IPS DF 4.7 (cell line): ENCODE data around the gene SUSD3.

Experiments used
- DNase-seq: peaks from one replicate; pipeline ENCODE4 v3.0.0-alpha.2; 2013; ENCODE audit warnings: low spot score; ENCODE audit errors: extremely low read depth

The SUSD3 gene

GRCh38 chr9:93076101-93076791 lies 17.7 kb downstream of the SUSD3 start:
- DNase-seq: no peak

GRCh38 chr9:93076792-93077128 lies 18.3 kb downstream of the SUSD3 start:
- no peak for DNase-seq

GRCh38 chr9:93077367-93077766 lies 18.9 kb downstream of the SUSD3 start:
- DNase-seq: no peak

- DNase-seq: no peak
Observed at GRCh38 chr9:93077811-93078210, 19.3 kb downstream of the SUSD3 start.

GRCh38 chr9:93079371-93079770 lies 20.9 kb downstream of the SUSD3 start:
- no peak for DNase-seq

GRCh38 chr9:93080406-93080805 lies 21.9 kb downstream of the SUSD3 start:
- no peak for DNase-seq

DNA sequence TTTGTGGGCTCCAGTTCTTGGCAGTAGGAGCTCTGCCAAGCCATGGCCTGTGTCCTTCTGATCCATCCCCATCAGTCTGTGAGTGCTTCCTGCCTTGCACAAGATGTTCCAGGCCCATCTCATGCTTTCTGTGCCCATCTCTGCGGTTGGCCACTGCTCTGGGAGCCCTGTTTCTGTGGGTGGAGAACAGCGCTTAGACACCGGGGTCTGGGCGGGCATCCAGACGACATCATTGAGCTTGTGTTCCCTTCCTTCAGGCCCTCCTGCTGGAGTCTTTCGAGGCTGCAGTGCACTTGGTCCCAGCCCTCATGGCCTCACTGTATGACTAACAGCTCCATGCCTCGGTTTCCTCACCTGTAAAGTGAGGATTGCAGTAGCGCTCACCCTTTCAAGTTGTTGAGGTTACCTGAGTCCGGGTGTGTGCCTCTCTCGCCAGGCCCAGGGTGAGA lies 22.6 kb downstream of the SUSD3 start:
- no peak for DNase-seq

GRCh38 chr9:93081931-93082330 lies 23.4 kb downstream of the SUSD3 start:
- no peak for DNase-seq

GRCh38 chr9:93082841-93083411 lies 24.4 kb downstream of the SUSD3 start:
- no peak for DNase-seq

DNA sequence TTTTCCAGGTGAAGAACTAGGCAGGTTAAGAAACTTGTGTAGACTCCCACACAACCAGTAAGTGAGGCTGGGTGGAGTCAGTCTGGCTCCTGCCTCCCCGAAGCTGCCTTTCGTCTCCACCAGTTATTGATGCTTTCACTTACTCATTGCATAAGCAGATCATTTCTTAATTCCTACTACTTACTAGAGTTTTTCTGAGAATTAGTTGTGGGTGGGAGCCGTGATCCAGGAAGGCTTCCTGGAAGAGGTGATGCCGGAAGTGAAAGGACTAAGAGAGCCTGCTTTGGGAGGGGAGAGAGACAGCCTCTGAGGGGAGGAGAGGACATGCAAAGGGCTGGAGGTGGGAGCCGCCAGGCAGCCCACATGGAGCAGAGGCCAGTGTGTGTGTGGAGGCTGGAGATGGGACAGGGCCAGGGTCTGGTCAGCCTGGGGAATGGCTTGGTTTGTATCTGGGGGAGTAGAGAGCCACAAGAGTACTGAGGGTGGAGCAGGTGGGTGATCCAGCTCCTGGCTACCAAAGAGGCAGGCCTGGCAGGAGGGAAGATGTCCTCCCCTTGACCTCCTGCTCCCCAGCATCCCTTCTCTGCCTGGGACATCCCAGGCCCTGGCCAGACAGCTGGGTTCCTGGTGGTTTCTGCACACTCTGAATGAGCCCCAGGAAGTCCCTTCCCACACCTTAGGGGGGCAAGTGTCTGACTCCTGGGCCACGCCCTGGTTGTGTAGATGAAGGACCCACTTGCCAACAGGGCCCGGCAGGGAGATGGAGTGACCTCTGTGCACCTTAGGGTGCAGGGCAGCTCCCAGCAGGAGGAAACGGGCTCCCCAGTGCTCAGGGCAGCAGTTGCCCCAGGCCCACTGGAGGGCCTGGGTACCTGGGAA lies 25.3 kb downstream of the SUSD3 start:
- DNase-seq: no peak

- DNase-seq: no peak
Observed at GRCh38 chr9:93084471-93084881, 26.0 kb downstream of the SUSD3 start.

DNA sequence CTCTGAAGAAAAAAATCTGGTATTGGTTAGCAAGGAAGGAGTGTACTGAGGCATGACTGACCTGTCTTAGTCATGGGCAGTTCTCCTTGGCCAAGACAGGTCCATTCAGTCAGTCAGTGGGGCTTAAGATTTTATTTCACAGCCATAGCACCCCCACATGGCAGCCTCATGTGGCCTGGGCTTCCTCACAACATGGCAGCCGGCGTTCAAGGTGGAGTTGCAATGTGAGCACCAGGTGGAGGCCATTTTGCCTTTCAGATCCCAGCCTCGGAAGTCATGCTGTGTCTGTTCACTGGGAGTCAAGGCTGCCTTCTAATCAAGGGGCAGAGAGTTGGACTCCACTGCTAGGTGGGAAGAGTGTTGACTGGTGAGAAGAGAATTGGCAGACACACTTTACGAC lies 27.2 kb downstream of the SUSD3 start:
- DNase-seq: no peak

GRCh38 chr9:93086447-93087224 lies 28.1 kb downstream of the SUSD3 start:
- no peak for DNase-seq

GRCh38 chr9:93087971-93088655 lies 29.6 kb downstream of the SUSD3 start:
- no peak for DNase-seq

- no peak for DNase-seq
Observed at GRCh38 chr9:93088656-93089015, 30.1 kb downstream of the SUSD3 start.

DNA sequence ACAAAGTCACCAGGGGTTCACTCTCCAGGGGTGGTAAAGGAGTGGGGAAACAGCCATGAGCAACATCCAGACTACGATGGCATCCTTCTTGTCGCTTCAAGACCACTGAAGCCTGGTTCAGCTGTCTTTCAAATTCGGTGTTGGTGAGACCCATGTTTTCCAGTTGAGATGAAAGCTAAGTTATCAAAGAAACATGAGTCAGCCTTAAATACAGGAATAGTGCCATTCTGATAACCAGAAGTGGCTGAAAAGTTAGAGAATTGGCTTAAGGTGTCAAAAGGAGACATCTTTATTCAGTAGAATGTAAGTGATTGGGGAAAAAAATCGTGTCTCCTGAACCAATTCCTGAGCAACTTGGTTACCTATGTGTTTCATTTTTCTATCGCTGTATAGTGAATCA lies 30.5 kb downstream of the SUSD3 start:
- no peak for DNase-seq

- DNase-seq: no peak
Observed at GRCh38 chr9:93089481-93089991, 31.0 kb downstream of the SUSD3 start.

GRCh38 chr9:93090091-93090655 lies 31.7 kb downstream of the SUSD3 start:
- DNase-seq: no peak

GRCh38 chr9:93091056-93091452 lies 32.6 kb downstream of the SUSD3 start:
- no peak for DNase-seq

DNA sequence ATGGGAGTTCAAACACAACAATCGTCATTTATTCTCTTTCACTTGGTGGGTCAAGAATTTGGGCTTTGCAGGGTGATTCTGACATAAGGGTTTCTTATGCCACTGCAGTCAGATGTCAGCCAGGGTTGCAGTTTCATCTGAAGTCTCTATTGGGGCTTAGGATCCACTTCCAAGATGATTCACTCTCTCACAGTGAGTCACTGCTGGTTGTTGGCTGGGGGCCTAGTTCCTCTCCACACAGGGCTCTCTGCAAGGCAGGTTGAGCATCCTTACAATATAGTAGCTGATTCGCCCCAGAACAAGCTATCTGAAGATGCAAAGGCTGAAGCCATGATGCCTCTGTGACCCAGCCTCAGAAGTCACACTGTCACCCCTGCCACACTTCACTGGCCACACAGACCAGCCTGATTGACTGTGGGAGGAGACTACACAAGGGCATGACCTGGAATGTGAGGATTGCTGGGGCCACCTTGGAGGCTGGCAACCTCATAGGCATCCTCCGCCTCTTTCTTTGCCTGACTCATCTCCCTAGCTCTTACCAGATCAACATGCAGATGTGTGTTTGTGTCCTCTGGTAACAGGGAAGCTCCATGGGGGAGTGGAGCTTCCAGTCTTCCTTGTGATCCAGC lies 33.1 kb downstream of the SUSD3 start:
- no peak for DNase-seq
